H1 (cell line): Measurements from ENCODE around the gene TASP1. TPM values are rescaled to one million over a fixed set of nuclear protein-coding genes. Genes with fewer than 3 reads are reported as not detected.

Source experiments
- CTCF ChIA-PET: fragments of 300-600 bp; sonication (Branson Sonifier 250); formaldehyde crosslinking; loops from one replicate; lab custom pipeline; 2021; ENCODE audit not compliant: partially characterized antibody; lab: Charles Lee
- POLR2A ChIA-PET: fragments of 300-600 bp; sonication (Branson Sonifier 250); formaldehyde crosslinking; loops from one replicate; lab custom pipeline; 2021; ENCODE audit warnings: inconsistent platforms; ENCODE audit not compliant: partially characterized antibody; lab: Charles Lee
- DNase-seq, 2 experiments: peaks; one replicate each; pipeline versions ENCODE4 v3.0.0 to v3.0.0-alpha.2; 2010 to 2022; ENCODE audit warnings: low spot score in 2 of 2, low read depth in 1 of 2, mixed read lengths in 1 of 2
- FAIRE-seq: peaks from 2 replicates; lab custom pipeline; 2011; peaks lifted over from hg19 to GRCh38; lab: Jason Lieb, UNC
- H2AFZ ChIP-seq: 2 replicates; pipeline ENCODE4 v1.8.1; 2012; ENCODE audit warnings: low read length, inconsistent platforms
- H2AK5ac ChIP-seq: 2 replicates; pipeline ENCODE4 v1.6.1; 2013; ENCODE audit warnings: low read depth, low read length
- H2BK120ac ChIP-seq: replicated peaks from 2 replicates; pipeline ENCODE3; 2013; ENCODE audit warnings: low read depth, low read length, inconsistent platforms
- H2BK12ac ChIP-seq: 2 replicates; pipeline ENCODE4 v1.6.1; 2013; ENCODE audit warnings: low read depth, low read length
- H2BK15ac ChIP-seq: 2 replicates; pipeline ENCODE4 v1.6.1; 2013; ENCODE audit warnings: low read length
- H2BK20ac ChIP-seq: 2 replicates; pipeline ENCODE4 v1.6.1; 2013; ENCODE audit warnings: low read length
- H2BK5ac ChIP-seq: 2 replicates; pipeline ENCODE4 v1.6.1; 2013; ENCODE audit warnings: low read depth, low read length
- H3K14ac ChIP-seq: 2 replicates; pipeline ENCODE4 v1.6.1; 2013; ENCODE audit warnings: inconsistent platforms; ENCODE audit not compliant: insufficient read length
- H3K18ac ChIP-seq: 2 replicates; pipeline ENCODE4 v1.6.1; 2013; ENCODE audit warnings: low read length; ENCODE audit errors: extremely low read depth
- H3K23ac ChIP-seq: 2 replicates; pipeline ENCODE4 v1.6.1; 2013; ENCODE audit warnings: inconsistent platforms; ENCODE audit not compliant: insufficient read length
- H3K23me2 ChIP-seq: 2 replicates; pipeline ENCODE4 v1.6.1; 2013; ENCODE audit warnings: low read depth, low read length
- H3K27ac ChIP-seq: 2 replicates; pipeline ENCODE4 v1.6.1; 2011; ENCODE audit warnings: low read depth, low read length, inconsistent platforms
- H3K27me3 ChIP-seq, 4 experiments: replicated peaks in 1 of 4; 1 replicate in 1 of 4; 2 replicates in 3 of 4; pipeline versions ENCODE4 v1.6.1 to v1.8.1; 2011 to 2013; ENCODE audit warnings: low read length in 3 of 4, mild to moderate bottlenecking in 3 of 4, inconsistent platforms in 2 of 4, mixed read lengths in 2 of 4, moderate library complexity in 1 of 4; ENCODE audit not compliant: control insufficient read depth in 3 of 4, insufficient read depth in 3 of 4; ENCODE audit errors: extremely low read depth in 1 of 4
- H3K36me3 ChIP-seq, 4 experiments: 2 replicates each; pipeline versions ENCODE4 v1.6.1 to v1.8.1; 2011 to 2013; ENCODE audit warnings: mild to moderate bottlenecking in 4 of 4, low read length in 3 of 4, moderate library complexity in 2 of 4, control low read depth in 1 of 4, inconsistent platforms in 1 of 4; ENCODE audit not compliant: insufficient read depth in 4 of 4, control insufficient read depth in 2 of 4
- H3K4ac ChIP-seq: replicated peaks from 2 replicates; pipeline ENCODE3; 2013; ENCODE audit warnings: low read length, low read depth, mixed read lengths, inconsistent platforms; ENCODE audit not compliant: insufficient read length
- H3K4me1 ChIP-seq, 4 experiments: replicated peaks in 1 of 4; 1 replicate in 1 of 4; 2 replicates in 3 of 4; pipeline versions ENCODE4 v1.6.1 to v1.8.1; 2011 to 2013; ENCODE audit warnings: low read length in 3 of 4, inconsistent platforms in 2 of 4, mixed read lengths in 1 of 4; ENCODE audit not compliant: insufficient read depth in 4 of 4, control insufficient read depth in 3 of 4
- H3K4me2 ChIP-seq, 2 experiments: 2 replicates each; pipeline versions ENCODE4 v1.6.1 to v1.8.1; 2011 to 2013; ENCODE audit warnings: low read depth in 2 of 2, low read length in 2 of 2, control low read depth in 1 of 2, inconsistent platforms in 1 of 2, mild to moderate bottlenecking in 1 of 2; ENCODE audit not compliant: insufficient read depth in 1 of 2
- H3K4me3 ChIP-seq, 4 experiments: fragments of 200-600, 300-600 bp in 1 of 4; sonication (generic), shearing (Covaris generic), sonication (Bioruptor Twin) in 1 of 4; 2 replicates each; pipeline versions ENCODE4 v1.5.1 to v1.8.1; 2011 to 2016; ENCODE audit warnings: low read length in 4 of 4, low read depth in 3 of 4, control low read depth in 2 of 4, inconsistent platforms in 2 of 4, mild to moderate bottlenecking in 2 of 4, mixed read lengths in 1 of 4, moderate library complexity in 1 of 4; ENCODE audit not compliant: insufficient read depth in 2 of 4; ENCODE audit errors: extremely low read depth in 1 of 4
- H3K56ac ChIP-seq: replicated peaks from 2 replicates; pipeline ENCODE3; 2013; ENCODE audit warnings: low read depth, mild to moderate bottlenecking, mixed read lengths, low read length, inconsistent platforms; ENCODE audit not compliant: insufficient read length
- H3K79me1 ChIP-seq: 2 replicates; pipeline ENCODE4 v1.6.1; 2013; ENCODE audit warnings: low read depth, low read length, control low read depth
- H3K79me2 ChIP-seq, 2 experiments: 2 replicates each; pipeline versions ENCODE4 v1.6.1 to v1.8.1; 2012 to 2013; ENCODE audit warnings: low read length in 2 of 2, mild to moderate bottlenecking in 2 of 2, inconsistent platforms in 1 of 2; ENCODE audit not compliant: insufficient read depth in 2 of 2, control insufficient read depth in 1 of 2
- H3K9ac ChIP-seq, 4 experiments: replicated peaks in 1 of 4; 1 replicate in 1 of 4; 2 replicates in 3 of 4; pipeline versions ENCODE4 v1.6.1 to v1.8.1; 2011 to 2013; ENCODE audit warnings: low read depth in 3 of 4, low read length in 3 of 4, control low read depth in 2 of 4, mild to moderate bottlenecking in 2 of 4, moderate library complexity in 2 of 4, inconsistent platforms in 1 of 4; ENCODE audit errors: extremely low read depth in 1 of 4
- H3K9me3 ChIP-seq, 2 experiments: 2 replicates each; pipeline versions ENCODE4 v1.6.1 to v1.8.1; 2012 to 2013; ENCODE audit warnings: mild to moderate bottlenecking in 2 of 2, moderate library complexity in 2 of 2, control low read depth in 1 of 2, inconsistent platforms in 1 of 2, low read depth in 1 of 2, low read length in 1 of 2, mixed read lengths in 1 of 2; ENCODE audit not compliant: insufficient read depth in 2 of 2
- H4K20me1 ChIP-seq, 2 experiments: replicated peaks in 1 of 2; 2 replicates each; pipeline versions ENCODE3 to v1.8.1; 2011 to 2013; ENCODE audit warnings: inconsistent platforms in 2 of 2, low read length in 2 of 2, mild to moderate bottlenecking in 1 of 2; ENCODE audit not compliant: insufficient read depth in 2 of 2, control insufficient read depth in 1 of 2
- H4K5ac ChIP-seq: 2 replicates; pipeline ENCODE4 v1.6.1; 2013; ENCODE audit warnings: low read length, low read depth, mixed read lengths, inconsistent platforms; ENCODE audit not compliant: insufficient read length
- H4K8ac ChIP-seq: 2 replicates; pipeline ENCODE4 v1.8.0; 2013; ENCODE audit warnings: mild to moderate bottlenecking, moderate library complexity, low read length, inconsistent platforms; ENCODE audit not compliant: insufficient read depth; ENCODE audit errors: extremely low read depth
- H4K91ac ChIP-seq: replicated peaks from 2 replicates; pipeline ENCODE3; 2013; ENCODE audit warnings: low read length, mixed read lengths, inconsistent platforms; ENCODE audit not compliant: insufficient read length
- BACH1 ChIP-seq: IDR thresholded peaks from 2 replicates; pipeline ENCODE4 v1.6.1; 2012; ENCODE audit warnings: low read length, improper control_type of control experiment
- CHD1 ChIP-seq: IDR thresholded peaks from 2 replicates; pipeline ENCODE4 v1.6.1; 2012; ENCODE audit warnings: low read depth, low read length, improper control_type of control experiment
- KDM5A ChIP-seq: fragments of 200-600 bp; IDR thresholded peaks from 2 replicates; pipeline ENCODE4 v1.7.1; 2012; ENCODE audit warnings: mild to moderate bottlenecking, low read length, inconsistent platforms, mixed read lengths
- NRF1 ChIP-seq: IDR thresholded peaks from 2 replicates; pipeline ENCODE4 v1.6.1; 2011; ENCODE audit warnings: mild to moderate bottlenecking, low read depth, low read length, improper control_type of control experiment
- POLR2AphosphoS5 ChIP-seq: IDR thresholded peaks from 2 replicates; pipeline ENCODE4 v1.6.1; 2011; ENCODE audit warnings: low read depth, low read length
- RXRA ChIP-seq: IDR thresholded peaks from 2 replicates; pipeline ENCODE4 v1.6.1; 2011; ENCODE audit warnings: low read depth, mild to moderate bottlenecking, low read length, moderate library complexity; ENCODE audit not compliant: insufficient read depth
- SIN3A ChIP-seq, 2 experiments: IDR thresholded peaks in 1 of 2; conservative IDR thresholded peaks in 1 of 2; 2 replicates each; pipeline ENCODE4 v1.6.1; 2011 to 2012; ENCODE audit warnings: low read length in 2 of 2, improper control_type of control experiment in 1 of 2, low read depth in 1 of 2, mild to moderate bottlenecking in 1 of 2
- SIX5 ChIP-seq: IDR thresholded peaks from 2 replicates; pipeline ENCODE4 v1.6.1; 2011; ENCODE audit warnings: mild to moderate bottlenecking, low read depth, low read length
- TAF1 ChIP-seq: IDR thresholded peaks from 2 replicates; pipeline ENCODE4 v1.6.1; 2011; ENCODE audit warnings: mild to moderate bottlenecking, low read depth, low read length
- TAF7 ChIP-seq: optimal IDR thresholded peaks from 2 replicates; pipeline ENCODE3; 2011; ENCODE audit warnings: low read depth, mild to moderate bottlenecking, inconsistent platforms, low read length, moderate library complexity, borderline replicate concordance
- ZNF274 ChIP-seq: IDR thresholded peaks from 2 replicates; pipeline ENCODE4 v1.7.0; 2012; ENCODE audit warnings: low read length, borderline replicate concordance; ENCODE audit errors: extremely low read depth
- polyA plus RNA-seq, 7 experiments: library from polyadenylated mRNA; depleted of rRNA in 3 of 7; stranded (reverse) in 5 of 7; unstranded in 2 of 7; fragments of >200 nt in 5 of 7; fragments of 200-250 nt in 2 of 7; gene quantifications; 1 replicate in 5 of 7; 2 replicates in 1 of 7; 4 replicates in 1 of 7; pipeline versions ENCODE4 v1.2.1 to v1.2.3, GENCODE V29; 2011 to 2013; ENCODE audit warnings: missing spikeins in 2 of 7, mixed read lengths in 2 of 7
- total RNA-seq: library from RNA; stranded (reverse); fragmentation: NEBNext Ultra II Directional; extraction: Animal tissue kit (Norgen Biotek cat#: 25700); gene quantifications from 2 replicates; pipeline ENCODE4 v1.2.1, GENCODE V29; 2021
- TF ChIP-seq, protein P1 (sequence below): IDR thresholded peaks from 2 replicates; pipeline ENCODE4 v1.6.1; 2012; ENCODE audit warnings: inconsistent platforms
- TF ChIP-seq, protein P2 (sequence below): IDR thresholded peaks from 2 replicates; pipeline ENCODE4 v1.6.1; 2011; ENCODE audit warnings: low read depth, mild to moderate bottlenecking, low read length; ENCODE audit not compliant: insufficient read depth

TASP1 gene
- total and polyA plus RNA-seq, 2 of the 8 experiments (the other 6 are each of a cell fraction or from before 2014, with no cell fraction given): 4.5 to 10.9 TPM

DNA sequence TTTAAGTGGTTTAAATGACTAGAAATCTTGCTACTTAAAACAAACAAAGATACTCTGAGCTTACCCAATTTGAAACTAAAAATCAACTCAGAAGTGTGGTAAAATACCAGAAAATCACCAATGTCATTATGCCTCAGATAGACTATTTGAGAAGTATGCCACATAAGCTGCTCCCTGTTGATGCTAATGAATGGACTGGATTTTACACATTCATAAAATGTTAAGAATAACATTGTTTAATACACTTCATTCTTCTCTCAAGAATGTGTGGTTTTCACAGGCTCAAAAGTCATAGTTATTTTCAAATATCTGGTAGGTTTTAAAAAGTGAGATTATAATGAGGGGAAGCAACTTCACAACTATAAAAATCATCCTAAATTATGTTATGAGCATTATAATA is 170.6 kb downstream of the TASP1 start:
- Histone ChIP-seq H4K20me1 (no peaks in the 10 kb centered on the region), H3K79me1 (no peaks in the 10 kb centered on the region), H2AK5ac (no peak overlapping the region), H3K27ac (no peak overlapping the region), H2BK12ac (no peak overlapping the region), H3K18ac (no peak overlapping the region), H3K9me3 (no peaks in the 10 kb centered on the region), H3K4me1 (no peaks in the 10 kb centered on the region), H3K23ac (no peak overlapping the region), H2BK5ac (no peak overlapping the region), H3K4me2 (no peak overlapping the region), H3K79me2 (no peaks in the 10 kb centered on the region), H3K36me3 (no peaks in the 10 kb centered on the region), H2BK120ac (no peak overlapping the region), H3K27me3 (no peaks in the 10 kb centered on the region), H2BK15ac (no peak overlapping the region), H4K91ac (no peak overlapping the region), H3K4ac (no peak overlapping the region), H3K56ac (no peak overlapping the region), H3K23me2 (no peaks in the 10 kb centered on the region; the same call in 1 of the 2 replicates), H3K4me3 (no peak overlapping the region), H3K14ac (no peak overlapping the region), H3K9ac (no peak overlapping the region), H2BK20ac (no peak overlapping the region), H2AFZ (no peak overlapping the region), H4K8ac (no peak overlapping the region), H4K5ac (no peak overlapping the region)
- no peak for TF ChIP-seq NRF1
- TF ChIP-seq SIN3A (conservative IDR thresholded peaks at IDR 0.05 in 1 of 2, IDR thresholded peaks at IDR 0.05 in 1 of 2; ENCODE audit: low read depth in 1 of 2, low read length in 2 of 2): no peak
- no peak for TF ChIP-seq KDM5A
- TF ChIP-seq TAF7: no peak
- TF ChIP-seq POLR2AphosphoS5: no peak
- TF ChIP-seq, protein P1, sequence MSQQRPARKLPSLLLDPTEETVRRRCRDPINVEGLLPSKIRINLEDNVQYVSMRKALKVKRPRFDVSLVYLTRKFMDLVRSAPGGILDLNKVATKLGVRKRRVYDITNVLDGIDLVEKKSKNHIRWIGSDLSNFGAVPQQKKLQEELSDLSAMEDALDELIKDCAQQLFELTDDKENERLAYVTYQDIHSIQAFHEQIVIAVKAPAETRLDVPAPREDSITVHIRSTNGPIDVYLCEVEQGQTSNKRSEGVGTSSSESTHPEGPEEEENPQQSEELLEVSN: no peak
- TF ChIP-seq RXRA: no peak
- no peak for TF ChIP-seq CHD1
- TF ChIP-seq ZNF274: no peak
- TF ChIP-seq, protein P2, sequence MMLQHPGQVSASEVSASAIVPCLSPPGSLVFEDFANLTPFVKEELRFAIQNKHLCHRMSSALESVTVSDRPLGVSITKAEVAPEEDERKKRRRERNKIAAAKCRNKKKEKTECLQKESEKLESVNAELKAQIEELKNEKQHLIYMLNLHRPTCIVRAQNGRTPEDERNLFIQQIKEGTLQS: no peak
- TF ChIP-seq TAF1: no peak
- no peak for TF ChIP-seq SIX5
- no peak for TF ChIP-seq BACH1
- CTCF ChIA-PET: interaction anchor here (1.0 to 2.4 kb wide), 2 partner anchors 10 to 157 kb away, joined by 3 to 13 read pairs; no protein-coding TSS in a partner anchor
- DNase-seq: no peak
- no peak for FAIRE-seq
- POLR2A ChIA-PET: no interaction called here
